GM23338 (cell line): Measurements from ENCODE around the gene PHLDB2. TPM values are rescaled to one million over a fixed set of nuclear protein-coding genes. Genes with fewer than 3 reads are reported as not detected.

Experiments used
- ATAC-seq: fragments of 200-7000 bp; cut with Tn5 transposase; 3 replicates; pipeline ENCODE4 v1.9.1; 2020
- DNase-seq: peaks from one replicate; pipeline ENCODE4 v3.0.0-alpha.2; 2015; ENCODE audit warnings: low spot score
- H2AFZ ChIP-seq: fragments of 200-600 bp; sonication (generic); 2 replicates; pipeline ENCODE4 v1.8.0; 2016; ENCODE audit warnings: antibody characterized with exemption, mild to moderate bottlenecking, moderate library complexity
- H3F3A ChIP-seq: fragments of 200-600 bp; sonication (generic); replicated peaks from 2 replicates; pipeline ENCODE4 v1.8.0; 2017; ENCODE audit warnings: antibody characterized with exemption, mixed run types, low read depth
- H3K27ac ChIP-seq: fragments of 200-600 bp; sonication (generic); 2 replicates; pipeline ENCODE4 v1.6.1; 2016; ENCODE audit warnings: low read depth
- H3K27me3 ChIP-seq: fragments of 200-600 bp; sonication (generic); 2 replicates; pipeline ENCODE4 v1.8.0; 2016; ENCODE audit warnings: mild to moderate bottlenecking, mixed run types, moderate library complexity; ENCODE audit not compliant: insufficient read depth
- H3K36me3 ChIP-seq: fragments of 200-600 bp; sonication (generic); 2 replicates; pipeline ENCODE4 v1.8.0; 2016; ENCODE audit warnings: mild to moderate bottlenecking; ENCODE audit not compliant: insufficient read depth
- H3K4me1 ChIP-seq: fragments of 200-600 bp; sonication (generic); 2 replicates; pipeline ENCODE4 v1.8.0; 2016; ENCODE audit warnings: mild to moderate bottlenecking, moderate library complexity; ENCODE audit not compliant: insufficient read depth
- H3K4me2 ChIP-seq: fragments of 200-600 bp; sonication (generic); 2 replicates; pipeline ENCODE4 v1.7.1; 2017; ENCODE audit warnings: mixed run types
- H3K4me3 ChIP-seq: fragments of 200-600 bp; sonication (generic); 2 replicates; pipeline ENCODE4 v1.6.1; 2016; ENCODE audit warnings: mixed run types
- H3K79me2 ChIP-seq: fragments of 200-600 bp; sonication (generic); replicated peaks from 2 replicates; pipeline ENCODE4 v1.8.0; 2017; ENCODE audit warnings: mild to moderate bottlenecking; ENCODE audit not compliant: insufficient read depth
- H3K9me2 ChIP-seq: fragments of 200-600 bp; sonication (generic); 2 replicates; pipeline ENCODE4 v1.8.0; 2017; ENCODE audit not compliant: insufficient read depth
- H4K20me1 ChIP-seq: fragments of 200-600 bp; sonication (generic); replicated peaks from 2 replicates; pipeline ENCODE4 v1.8.0; 2017; ENCODE audit warnings: mild to moderate bottlenecking; ENCODE audit not compliant: insufficient read depth
- H3K27ac Mint-ChIP-seq: 2 replicates; pipeline ENCODE4 v1.8.0; 2020; ENCODE audit warnings: inconsistent platforms, mild to moderate bottlenecking, moderate library complexity, mixed read lengths
- H3K27me3 Mint-ChIP-seq: 3 replicates; pipeline ENCODE4 v1.8.0; 2022; ENCODE audit warnings: low read depth, mild to moderate bottlenecking, moderate library complexity, mixed read lengths, inconsistent platforms; ENCODE audit not compliant: insufficient read depth, poor library complexity
- H3K36me3 Mint-ChIP-seq: 3 replicates; pipeline ENCODE4 v1.8.0; 2021; ENCODE audit warnings: low read depth, mild to moderate bottlenecking, inconsistent platforms, moderate library complexity, mixed read lengths
- H3K4me1 Mint-ChIP-seq: 3 replicates; pipeline ENCODE4 v1.8.0; 2020; ENCODE audit warnings: mild to moderate bottlenecking, inconsistent platforms, mixed read lengths
- H3K4me3 Mint-ChIP-seq: 3 replicates; pipeline ENCODE4 v1.8.0; 2021; ENCODE audit warnings: moderate library complexity, mild to moderate bottlenecking, inconsistent platforms, mixed read lengths
- H3K9me3 Mint-ChIP-seq: 3 replicates; pipeline ENCODE4 v1.8.0; 2020; ENCODE audit warnings: moderate library complexity, mild to moderate bottlenecking, inconsistent platforms, mixed read lengths
- CREB1 ChIP-seq: fragments of 250-450 bp; sonication (Bioruptor Pico); IDR thresholded peaks from 2 replicates; pipeline ENCODE4 v1.5.0; 2020; ENCODE audit warnings: low read depth, mild to moderate bottlenecking, moderate library complexity
- EZH2 ChIP-seq: fragments of 200-600 bp; sonication (generic); IDR thresholded peaks from one replicate; pipeline ENCODE4 v1.8.0; 2017; ENCODE audit warnings: antibody characterized with exemption, mild to moderate bottlenecking, low read depth; ENCODE audit not compliant: unreplicated experiment
- EZH2phosphoT487 ChIP-seq: fragments of 200-600 bp; sonication (generic); IDR thresholded peaks from one replicate; pipeline ENCODE4 v1.8.1; 2018; ENCODE audit warnings: antibody characterized with exemption; ENCODE audit not compliant: unreplicated experiment
- JUNB ChIP-seq: IDR thresholded peaks from one replicate; pipeline ENCODE4 v1.6.1; 2016; ENCODE audit warnings: antibody characterized with exemption; ENCODE audit not compliant: unreplicated experiment
- NANOG ChIP-seq: IDR thresholded peaks from 2 replicates; pipeline ENCODE4 v1.6.1; 2016; ENCODE audit warnings: antibody characterized with exemption, borderline replicate concordance
- POLR2AphosphoS5 ChIP-seq: IDR thresholded peaks from 2 replicates; pipeline ENCODE4 v1.6.1; 2016; ENCODE audit warnings: antibody characterized with exemption, low read depth
- STAT1 ChIP-seq: IDR thresholded peaks from one replicate; pipeline ENCODE4 v1.6.1; 2016; ENCODE audit warnings: antibody characterized with exemption; ENCODE audit not compliant: unreplicated experiment
- ZNF114 ChIP-seq: fragments of 250-450 bp; sonication (Bioruptor Pico); IDR thresholded peaks from 2 replicates; pipeline ENCODE4 v1.5.0; 2020; ENCODE audit warnings: mild to moderate bottlenecking, moderate library complexity
- ZNF331 ChIP-seq: fragments of 250-450 bp; sonication (Bioruptor Pico); IDR thresholded peaks from 2 replicates; pipeline ENCODE4 v1.5.0; 2020; ENCODE audit warnings: low read depth, mild to moderate bottlenecking, moderate library complexity
- polyA plus RNA-seq: library from polyadenylated mRNA; unstranded; fragments of >200 nt; fragmentation: Nextera tagmentation; extraction: Ambion mirVana; gene quantifications from 2 replicates; pipeline ENCODE4 v1.2.1, GENCODE V29; 2016
- total RNA-seq: library from RNA; depleted of rRNA; stranded (reverse); fragments of >200 nt; shearing (Covaris generic); gene quantifications from 2 replicates; pipeline ENCODE4 v1.2.3, GENCODE V29; 2014
- TF ChIP-seq, protein P1 (sequence below): IDR thresholded peaks from one replicate; pipeline ENCODE4 v1.6.1; 2018; ENCODE audit warnings: antibody characterized with exemption; ENCODE audit not compliant: unreplicated experiment
- TF ChIP-seq, protein P2 (sequence below): fragments of 250-450 bp; sonication (Bioruptor Pico); IDR thresholded peaks from 2 replicates; pipeline ENCODE4 v1.5.0; 2020; ENCODE audit warnings: mild to moderate bottlenecking, moderate library complexity
- TF ChIP-seq, protein P3 (sequence below): IDR thresholded peaks from 2 replicates; pipeline ENCODE4 v1.6.1; 2016; ENCODE audit warnings: antibody characterized with exemption
- TF ChIP-seq, protein P4 (sequence below), 2 experiments: fragments of 200-600 bp in 1 of 2; sonication (generic) in 1 of 2; conservative IDR thresholded peaks; 2 replicates each; pipeline versions ENCODE4 v1.5.1 to v1.6.1; 2016 to 2017; ENCODE audit warnings: antibody characterized with exemption in 2 of 2, low read depth in 2 of 2, mild to moderate bottlenecking in 2 of 2, moderate library complexity in 1 of 2

The PHLDB2 gene
- total and polyA plus RNA-seq, 2 experiments from 2014 or later: 19.5 to 33.7 TPM

DNA sequence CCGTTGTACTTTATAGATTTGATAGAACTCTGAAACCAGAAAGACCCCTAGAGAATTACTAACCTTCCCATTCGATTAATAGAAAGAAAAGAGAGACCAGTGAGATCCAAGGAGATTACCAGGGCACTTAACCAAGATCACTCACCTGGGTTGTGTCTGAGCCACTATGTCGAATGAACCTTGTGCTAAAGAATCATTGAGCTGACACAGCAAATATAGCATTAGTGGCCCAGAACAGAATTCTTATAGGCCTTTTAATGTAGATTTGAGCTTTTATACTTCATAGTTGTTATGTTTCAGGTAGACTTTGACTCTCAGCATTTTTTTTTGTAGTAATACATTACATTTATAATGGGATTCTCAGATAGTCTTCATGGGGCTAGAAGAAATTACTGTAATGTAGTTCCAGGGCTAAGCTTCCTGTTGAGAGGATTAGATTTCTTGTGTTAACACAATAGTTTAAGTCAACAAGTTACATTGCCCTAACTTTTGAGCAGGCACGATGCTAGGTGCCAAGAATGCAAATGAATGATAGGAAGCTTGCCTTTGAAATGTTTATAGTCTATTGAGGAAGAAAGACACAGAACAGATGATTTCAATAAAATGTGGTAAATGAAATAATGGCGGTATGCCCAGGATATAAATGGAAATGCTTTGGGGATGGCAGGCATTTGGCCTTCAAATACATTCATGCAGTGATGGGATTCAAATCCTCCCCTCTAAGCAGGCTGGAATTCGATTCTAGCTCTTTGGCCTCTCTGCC is 95.3 kb downstream of the PHLDB2 start:
- Mint-ChIP-seq H3K4me1 (peaks cover 45% of the 10 kb centered on the region), H3K27ac (no peak overlapping the region), H3K27me3 (peaks cover 6% of the 10 kb centered on the region), H3K9me3 (no peaks in the 10 kb centered on the region), H3K4me3 (no peak overlapping the region), H3K36me3 (peaks cover 2% of the 10 kb centered on the region; the same call in 2 of the 3 replicates)
- H3F3A ChIP-seq: no peaks in the 10 kb centered on the region
- no peaks in the 10 kb centered on the region for H4K20me1 ChIP-seq
- peaks cover 37% of the 10 kb centered on the region for H3K4me1 ChIP-seq
- H3K9me2 ChIP-seq: no peaks in the 10 kb centered on the region; the same call in 1 of the 2 replicates
- H3K79me2 ChIP-seq: no peaks in the 10 kb centered on the region
- DNase-seq (no peak), ATAC-seq (no peak)
- H3K36me3 ChIP-seq: no peaks in the 10 kb centered on the region
- TF ChIP-seq ZNF331 (CRISPR knock-in tag): no peak
- TF ChIP-seq, protein P1, sequence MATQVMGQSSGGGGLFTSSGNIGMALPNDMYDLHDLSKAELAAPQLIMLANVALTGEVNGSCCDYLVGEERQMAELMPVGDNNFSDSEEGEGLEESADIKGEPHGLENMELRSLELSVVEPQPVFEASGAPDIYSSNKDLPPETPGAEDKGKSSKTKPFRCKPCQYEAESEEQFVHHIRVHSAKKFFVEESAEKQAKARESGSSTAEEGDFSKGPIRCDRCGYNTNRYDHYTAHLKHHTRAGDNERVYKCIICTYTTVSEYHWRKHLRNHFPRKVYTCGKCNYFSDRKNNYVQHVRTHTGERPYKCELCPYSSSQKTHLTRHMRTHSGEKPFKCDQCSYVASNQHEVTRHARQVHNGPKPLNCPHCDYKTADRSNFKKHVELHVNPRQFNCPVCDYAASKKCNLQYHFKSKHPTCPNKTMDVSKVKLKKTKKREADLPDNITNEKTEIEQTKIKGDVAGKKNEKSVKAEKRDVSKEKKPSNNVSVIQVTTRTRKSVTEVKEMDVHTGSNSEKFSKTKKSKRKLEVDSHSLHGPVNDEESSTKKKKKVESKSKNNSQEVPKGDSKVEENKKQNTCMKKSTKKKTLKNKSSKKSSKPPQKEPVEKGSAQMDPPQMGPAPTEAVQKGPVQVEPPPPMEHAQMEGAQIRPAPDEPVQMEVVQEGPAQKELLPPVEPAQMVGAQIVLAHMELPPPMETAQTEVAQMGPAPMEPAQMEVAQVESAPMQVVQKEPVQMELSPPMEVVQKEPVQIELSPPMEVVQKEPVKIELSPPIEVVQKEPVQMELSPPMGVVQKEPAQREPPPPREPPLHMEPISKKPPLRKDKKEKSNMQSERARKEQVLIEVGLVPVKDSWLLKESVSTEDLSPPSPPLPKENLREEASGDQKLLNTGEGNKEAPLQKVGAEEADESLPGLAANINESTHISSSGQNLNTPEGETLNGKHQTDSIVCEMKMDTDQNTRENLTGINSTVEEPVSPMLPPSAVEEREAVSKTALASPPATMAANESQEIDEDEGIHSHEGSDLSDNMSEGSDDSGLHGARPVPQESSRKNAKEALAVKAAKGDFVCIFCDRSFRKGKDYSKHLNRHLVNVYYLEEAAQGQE: no peak
- TF ChIP-seq, protein P2, sequence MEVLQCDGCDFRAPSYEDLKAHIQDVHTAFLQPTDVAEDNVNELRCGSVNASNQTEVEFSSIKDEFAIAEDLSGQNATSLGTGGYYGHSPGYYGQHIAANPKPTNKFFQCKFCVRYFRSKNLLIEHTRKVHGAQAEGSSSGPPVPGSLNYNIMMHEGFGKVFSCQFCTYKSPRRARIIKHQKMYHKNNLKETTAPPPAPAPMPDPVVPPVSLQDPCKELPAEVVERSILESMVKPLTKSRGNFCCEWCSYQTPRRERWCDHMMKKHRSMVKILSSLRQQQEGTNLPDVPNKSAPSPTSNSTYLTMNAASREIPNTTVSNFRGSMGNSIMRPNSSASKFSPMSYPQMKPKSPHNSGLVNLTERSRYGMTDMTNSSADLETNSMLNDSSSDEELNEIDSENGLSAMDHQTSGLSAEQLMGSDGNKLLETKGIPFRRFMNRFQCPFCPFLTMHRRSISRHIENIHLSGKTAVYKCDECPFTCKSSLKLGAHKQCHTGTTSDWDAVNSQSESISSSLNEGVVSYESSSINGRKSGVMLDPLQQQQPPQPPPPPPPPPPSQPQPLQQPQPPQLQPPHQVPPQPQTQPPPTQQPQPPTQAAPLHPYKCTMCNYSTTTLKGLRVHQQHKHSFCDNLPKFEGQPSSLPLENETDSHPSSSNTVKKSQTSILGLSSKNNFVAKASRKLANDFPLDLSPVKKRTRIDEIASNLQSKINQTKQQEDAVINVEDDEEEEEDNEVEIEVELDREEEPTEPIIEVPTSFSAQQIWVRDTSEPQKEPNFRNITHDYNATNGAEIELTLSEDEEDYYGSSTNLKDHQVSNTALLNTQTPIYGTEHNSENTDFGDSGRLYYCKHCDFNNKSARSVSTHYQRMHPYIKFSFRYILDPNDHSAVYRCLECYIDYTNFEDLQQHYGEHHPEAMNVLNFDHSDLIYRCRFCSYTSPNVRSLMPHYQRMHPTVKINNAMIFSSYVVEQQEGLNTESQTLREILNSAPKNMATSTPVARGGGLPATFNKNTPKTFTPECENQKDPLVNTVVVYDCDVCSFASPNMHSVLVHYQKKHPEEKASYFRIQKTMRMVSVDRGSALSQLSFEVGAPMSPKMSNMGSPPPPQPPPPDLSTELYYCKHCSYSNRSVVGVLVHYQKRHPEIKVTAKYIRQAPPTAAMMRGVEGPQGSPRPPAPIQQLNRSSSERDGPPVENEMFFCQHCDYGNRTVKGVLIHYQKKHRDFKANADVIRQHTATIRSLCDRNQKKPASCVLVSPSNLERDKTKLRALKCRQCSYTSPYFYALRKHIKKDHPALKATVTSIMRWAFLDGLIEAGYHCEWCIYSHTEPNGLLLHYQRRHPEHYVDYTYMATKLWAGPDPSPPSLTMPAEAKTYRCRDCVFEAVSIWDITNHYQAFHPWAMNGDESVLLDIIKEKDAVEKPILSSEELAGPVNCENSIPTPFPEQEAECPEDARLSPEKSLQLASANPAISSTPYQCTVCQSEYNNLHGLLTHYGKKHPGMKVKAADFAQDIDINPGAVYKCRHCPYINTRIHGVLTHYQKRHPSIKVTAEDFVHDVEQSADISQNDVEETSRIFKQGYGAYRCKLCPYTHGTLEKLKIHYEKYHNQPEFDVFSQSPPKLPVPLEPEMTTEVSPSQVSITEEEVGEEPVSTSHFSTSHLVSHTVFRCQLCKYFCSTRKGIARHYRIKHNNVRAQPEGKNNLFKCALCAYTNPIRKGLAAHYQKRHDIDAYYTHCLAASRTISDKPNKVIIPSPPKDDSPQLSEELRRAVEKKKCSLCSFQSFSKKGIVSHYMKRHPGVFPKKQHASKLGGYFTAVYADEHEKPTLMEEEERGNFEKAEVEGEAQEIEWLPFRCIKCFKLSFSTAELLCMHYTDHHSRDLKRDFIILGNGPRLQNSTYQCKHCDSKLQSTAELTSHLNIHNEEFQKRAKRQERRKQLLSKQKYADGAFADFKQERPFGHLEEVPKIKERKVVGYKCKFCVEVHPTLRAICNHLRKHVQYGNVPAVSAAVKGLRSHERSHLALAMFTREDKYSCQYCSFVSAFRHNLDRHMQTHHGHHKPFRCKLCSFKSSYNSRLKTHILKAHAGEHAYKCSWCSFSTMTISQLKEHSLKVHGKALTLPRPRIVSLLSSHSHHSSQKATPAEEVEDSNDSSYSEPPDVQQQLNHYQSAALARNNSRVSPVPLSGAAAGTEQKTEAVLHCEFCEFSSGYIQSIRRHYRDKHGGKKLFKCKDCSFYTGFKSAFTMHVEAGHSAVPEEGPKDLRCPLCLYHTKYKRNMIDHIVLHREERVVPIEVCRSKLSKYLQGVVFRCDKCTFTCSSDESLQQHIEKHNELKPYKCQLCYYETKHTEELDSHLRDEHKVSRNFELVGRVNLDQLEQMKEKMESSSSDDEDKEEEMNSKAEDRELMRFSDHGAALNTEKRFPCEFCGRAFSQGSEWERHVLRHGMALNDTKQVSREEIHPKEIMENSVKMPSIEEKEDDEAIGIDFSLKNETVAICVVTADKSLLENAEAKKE (CRISPR knock-in tag): no peak
- no peak for TF ChIP-seq NANOG
- no peak for TF ChIP-seq EZH2phosphoT487
- no peak for TF ChIP-seq JUNB
- TF ChIP-seq, protein P3, sequence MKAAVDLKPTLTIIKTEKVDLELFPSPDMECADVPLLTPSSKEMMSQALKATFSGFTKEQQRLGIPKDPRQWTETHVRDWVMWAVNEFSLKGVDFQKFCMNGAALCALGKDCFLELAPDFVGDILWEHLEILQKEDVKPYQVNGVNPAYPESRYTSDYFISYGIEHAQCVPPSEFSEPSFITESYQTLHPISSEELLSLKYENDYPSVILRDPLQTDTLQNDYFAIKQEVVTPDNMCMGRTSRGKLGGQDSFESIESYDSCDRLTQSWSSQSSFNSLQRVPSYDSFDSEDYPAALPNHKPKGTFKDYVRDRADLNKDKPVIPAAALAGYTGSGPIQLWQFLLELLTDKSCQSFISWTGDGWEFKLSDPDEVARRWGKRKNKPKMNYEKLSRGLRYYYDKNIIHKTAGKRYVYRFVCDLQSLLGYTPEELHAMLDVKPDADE: no peak
- TF ChIP-seq POLR2AphosphoS5: no peak
- TF ChIP-seq STAT1: no peak
- TF ChIP-seq ZNF114 (CRISPR knock-in tag): no peak
- no peak for TF ChIP-seq CREB1 (CRISPR knock-in tag)
- no peak for TF ChIP-seq EZH2
- TF ChIP-seq, protein P4, sequence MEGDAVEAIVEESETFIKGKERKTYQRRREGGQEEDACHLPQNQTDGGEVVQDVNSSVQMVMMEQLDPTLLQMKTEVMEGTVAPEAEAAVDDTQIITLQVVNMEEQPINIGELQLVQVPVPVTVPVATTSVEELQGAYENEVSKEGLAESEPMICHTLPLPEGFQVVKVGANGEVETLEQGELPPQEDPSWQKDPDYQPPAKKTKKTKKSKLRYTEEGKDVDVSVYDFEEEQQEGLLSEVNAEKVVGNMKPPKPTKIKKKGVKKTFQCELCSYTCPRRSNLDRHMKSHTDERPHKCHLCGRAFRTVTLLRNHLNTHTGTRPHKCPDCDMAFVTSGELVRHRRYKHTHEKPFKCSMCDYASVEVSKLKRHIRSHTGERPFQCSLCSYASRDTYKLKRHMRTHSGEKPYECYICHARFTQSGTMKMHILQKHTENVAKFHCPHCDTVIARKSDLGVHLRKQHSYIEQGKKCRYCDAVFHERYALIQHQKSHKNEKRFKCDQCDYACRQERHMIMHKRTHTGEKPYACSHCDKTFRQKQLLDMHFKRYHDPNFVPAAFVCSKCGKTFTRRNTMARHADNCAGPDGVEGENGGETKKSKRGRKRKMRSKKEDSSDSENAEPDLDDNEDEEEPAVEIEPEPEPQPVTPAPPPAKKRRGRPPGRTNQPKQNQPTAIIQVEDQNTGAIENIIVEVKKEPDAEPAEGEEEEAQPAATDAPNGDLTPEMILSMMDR (conservative IDR thresholded peaks at IDR 0.05; ENCODE audit: low read depth in 2 of 2): no peak
- no peak overlapping the region for H3K4me3 ChIP-seq
- peaks cover 15% of the 10 kb centered on the region; the same call in 1 of the 2 replicates for H3K27me3 ChIP-seq
- no peak overlapping the region for H2AFZ ChIP-seq
- H3K4me2 ChIP-seq: peak overlapping the region; percentile 14; the same call in 1 of the 2 replicates
- no peak overlapping the region for H3K27ac ChIP-seq
